Spleen (tissue), 11 donors: ENCODE measurements around the gene DAZAP1. TPM values are rescaled to one million over a fixed set of nuclear protein-coding genes. Genes with fewer than 3 reads are reported as not detected.

ENCODE experiments used
- DNase-seq: peaks from one replicate; pipeline ENCODE4 v3.0.0-alpha.2; 2020
- H3K27ac ChIP-seq, 8 donors: fragments of 200-600 bp; sonication (generic) in 7 of 8; 1 replicate in 4 of 8; 2 replicates in 4 of 8; pipeline versions ENCODE4 v1.5.0 to v1.8.0; 2016 to 2021; ENCODE audit warnings: inconsistent platforms in 4 of 8, mild to moderate bottlenecking in 4 of 8, moderate library complexity in 1 of 8
- H3K27me3 ChIP-seq, 7 donors: fragments of 200-600 bp; sonication (generic) in 6 of 7; replicated peaks in 1 of 7; 1 replicate in 4 of 7; 2 replicates in 3 of 7; pipeline versions ENCODE4 v1.5.0 to v1.8.0; 2016 to 2021; ENCODE audit warnings: inconsistent platforms in 3 of 7, mild to moderate bottlenecking in 1 of 7
- H3K36me3 ChIP-seq, 6 donors: fragments of 200-600 bp; sonication (generic) in 5 of 6; 1 replicate in 4 of 6; 2 replicates in 2 of 6; pipeline versions ENCODE4 v1.5.0 to v1.8.0; 2016 to 2021; ENCODE audit warnings: inconsistent platforms in 2 of 6
- H3K4me1 ChIP-seq, 6 donors: fragments of 200-600 bp; sonication (generic) in 5 of 6; 1 replicate in 3 of 6; 2 replicates in 3 of 6; pipeline versions ENCODE4 v1.5.0 to v1.8.0; 2016 to 2021; ENCODE audit warnings: inconsistent platforms in 3 of 6
- H3K4me3 ChIP-seq, 8 donors: fragments of 200-600 bp; sonication (generic) in 7 of 8; 1 replicate in 4 of 8; 2 replicates in 4 of 8; pipeline versions ENCODE4 v1.5.0 to v1.8.0; 2016 to 2021; ENCODE audit warnings: inconsistent platforms in 4 of 8, mild to moderate bottlenecking in 4 of 8, moderate library complexity in 2 of 8
- H3K9me3 ChIP-seq, 8 donors: fragments of 200-600 bp; sonication (generic) in 7 of 8; 1 replicate in 4 of 8; 2 replicates in 4 of 8; pipeline versions ENCODE4 v1.5.0 to v1.8.0; 2016 to 2021; ENCODE audit warnings: inconsistent platforms in 4 of 8
- POLR2A ChIP-seq, 3 donors: fragments of 450-650 bp; IDR thresholded peaks; one replicate each; pipeline ENCODE4 v1.5.1; 2017; ENCODE audit warnings: antibody characterized with exemption in 3 of 3, mild to moderate bottlenecking in 1 of 3
- POLR2AphosphoS5 ChIP-seq, 3 donors: sonication (generic); formaldehyde crosslinking; IDR thresholded peaks; one replicate each; pipeline ENCODE4 v1.5.1; 2017; ENCODE audit warnings: antibody characterized with exemption in 3 of 3
- WGBS, 5 donors: extraction: QIAGEN DNeasy Blood & Tissue Kit in 3 of 5; methylation state at CpG; one replicate each; pipeline versions ENCODE4 v1.1.5 to v1.1.7; 2013 to 2018; 5-methylcytosine and 5-hydroxymethylcytosine counted together
- intact Hi-C: fragments of 100-400 bp; cut with DNase I; formaldehyde crosslinking; loops from one replicate; pipeline ENCODE4 v1.15.0; 2023; ENCODE audit warnings: low total_unique reads
- polyA plus RNA-seq, 3 donors: library from polyadenylated mRNA; stranded (reverse); fragments of 200-250 nt; gene quantifications; one replicate each; pipeline ENCODE4 v1.2.1, GENCODE V29; 2013
- total RNA-seq, 7 donors: library from RNA; depleted of rRNA in 3 of 7; stranded (reverse); fragments of >200 nt in 3 of 7; fragmentation: NEBNext Ultra II Directional in 4 of 7; extraction: Animal tissue kit (Norgen Biotek cat#: 25700) in 4 of 7; gene quantifications; one replicate each; pipeline versions ENCODE4 v1.1.0 to v1.2.1, GENCODE V29; 2016 to 2021
- TF ChIP-seq, protein P1 (sequence below), 11 experiments: fragments of 200-600 bp in 7 of 11; fragments of 450-650 bp in 4 of 11; sonication (generic) in 4 of 11; IDR thresholded peaks in 8 of 11; conservative IDR thresholded peaks in 3 of 11; 1 replicate in 7 of 11; 2 replicates in 4 of 11; pipeline versions ENCODE4 v1.4.0 to v1.8.0; 2016 to 2021; ENCODE audit warnings: antibody characterized with exemption in 11 of 11, inconsistent platforms in 4 of 11, mild to moderate bottlenecking in 1 of 11
- donor health status: healthy with polysubstance abuse.
- donor health status: DM: no; HTN: no; CAD: no; lungs with moderate emphysema.
- donor health status: DM: no; HTN: no; CAD: no.
- donor health status: Bipolar disorder and iron deficiency.
- donor health status: healthy.
- donor health status: DM: no; HTN: no; CAD: no.
- donor health status: DM: yes; HTN: yes; CAD: no.

DAZAP1 gene
- total and polyA plus RNA-seq, 10 donors, result 43.8 to 137 (median 99.6) TPM

DNA sequence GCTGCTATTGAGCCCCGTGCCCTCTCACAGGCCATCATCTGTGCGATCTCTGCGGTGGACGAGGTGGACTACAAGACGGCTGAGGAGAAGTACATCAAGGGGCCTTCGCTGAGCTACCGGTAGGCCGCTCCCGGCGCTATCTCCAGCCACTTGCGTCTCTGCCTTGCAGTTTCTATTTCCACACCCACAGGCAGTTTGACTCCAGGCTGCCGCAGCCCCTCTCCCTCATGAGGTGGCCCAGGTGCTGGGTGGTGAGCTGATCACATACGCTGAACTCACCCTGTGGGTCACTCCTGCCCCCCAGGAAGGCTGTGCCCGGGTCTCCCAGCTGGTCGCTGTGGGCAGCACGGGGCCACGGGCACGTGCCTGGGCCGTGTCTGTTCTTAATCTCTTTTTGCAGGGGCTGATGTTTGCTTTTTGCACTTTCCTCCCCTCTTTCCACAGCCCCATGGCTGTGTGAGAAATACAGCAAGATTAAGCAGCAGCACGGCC is 34.3 kb upstream of the DAZAP1 start:
- peaks cover 0 to 88% (median 54%) of the 10 kb centered on the region in 6 donors for H3K36me3 ChIP-seq
- no peak overlapping the region for H3K4me3 ChIP-seq
- H3K27me3 ChIP-seq, result no peaks in the 10 kb centered on the region
- no peak for DNase-seq
- peaks cover 9 to 55% (median 30%) of the 10 kb centered on the region in 6 donors for H3K4me1 ChIP-seq
- H3K9me3 ChIP-seq, result no peaks in the 10 kb centered on the region
- TF ChIP-seq POLR2A (IDR thresholded peaks at IDR 0.05), result no peak
- no peak for TF ChIP-seq POLR2AphosphoS5 (IDR thresholded peaks at IDR 0.05)
- TF ChIP-seq, protein P1, sequence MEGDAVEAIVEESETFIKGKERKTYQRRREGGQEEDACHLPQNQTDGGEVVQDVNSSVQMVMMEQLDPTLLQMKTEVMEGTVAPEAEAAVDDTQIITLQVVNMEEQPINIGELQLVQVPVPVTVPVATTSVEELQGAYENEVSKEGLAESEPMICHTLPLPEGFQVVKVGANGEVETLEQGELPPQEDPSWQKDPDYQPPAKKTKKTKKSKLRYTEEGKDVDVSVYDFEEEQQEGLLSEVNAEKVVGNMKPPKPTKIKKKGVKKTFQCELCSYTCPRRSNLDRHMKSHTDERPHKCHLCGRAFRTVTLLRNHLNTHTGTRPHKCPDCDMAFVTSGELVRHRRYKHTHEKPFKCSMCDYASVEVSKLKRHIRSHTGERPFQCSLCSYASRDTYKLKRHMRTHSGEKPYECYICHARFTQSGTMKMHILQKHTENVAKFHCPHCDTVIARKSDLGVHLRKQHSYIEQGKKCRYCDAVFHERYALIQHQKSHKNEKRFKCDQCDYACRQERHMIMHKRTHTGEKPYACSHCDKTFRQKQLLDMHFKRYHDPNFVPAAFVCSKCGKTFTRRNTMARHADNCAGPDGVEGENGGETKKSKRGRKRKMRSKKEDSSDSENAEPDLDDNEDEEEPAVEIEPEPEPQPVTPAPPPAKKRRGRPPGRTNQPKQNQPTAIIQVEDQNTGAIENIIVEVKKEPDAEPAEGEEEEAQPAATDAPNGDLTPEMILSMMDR (IDR thresholded peaks at IDR 0.05 in 8 of 11, conservative IDR thresholded peaks at IDR 0.05 in 3 of 11), result no peak
- intact Hi-C loops, result loop anchor here (10.0 kb wide), 1 partner anchor 88 kb away; the partner anchor contains the start of gene EFNA2
- H3K27ac ChIP-seq, result peak overlapping the region; percentile 68 to 89 (median 74)
- 71 to 82% (median 74%) methylated on average over 18 to 20 of the region's 20 CpGs for WGBS, 5 donors

DNA sequence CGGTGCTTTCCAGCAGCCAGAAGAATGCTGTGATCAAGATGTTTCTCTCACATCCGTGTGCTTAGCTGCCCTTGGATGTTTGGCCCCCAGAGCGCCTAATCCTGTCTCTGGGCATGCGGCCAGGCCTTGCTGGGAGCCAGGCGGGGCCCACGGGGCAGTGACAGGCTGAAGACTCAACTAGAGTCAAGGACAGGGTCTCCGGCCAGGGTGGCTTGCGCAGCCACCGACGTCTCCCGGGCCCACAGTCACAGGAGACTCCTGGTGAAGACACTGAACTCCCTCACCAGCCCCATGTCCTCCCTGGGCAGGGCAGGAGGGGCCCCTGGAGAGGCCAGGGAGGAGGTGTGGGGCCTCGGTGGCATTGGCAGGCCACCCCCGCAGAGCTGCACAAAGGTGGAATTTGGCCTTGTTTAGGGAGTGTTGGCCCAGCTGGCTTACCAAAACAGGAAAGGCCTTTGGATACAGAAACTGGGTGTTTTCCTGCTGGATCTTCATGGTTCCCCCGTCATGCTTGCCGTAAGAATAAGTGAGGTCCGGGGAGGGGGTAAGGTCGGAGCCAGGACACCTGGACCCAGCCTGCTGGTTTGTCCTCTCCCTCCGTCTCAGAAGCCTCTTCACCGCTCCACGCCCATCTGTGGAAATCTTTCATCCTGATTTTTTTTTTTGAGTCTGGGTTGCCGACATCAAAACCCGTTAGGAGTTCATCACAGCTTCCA is 33.7 kb upstream of the DAZAP1 start:
- H3K36me3 ChIP-seq, result peaks cover 0 to 83% (median 54%) of the 10 kb centered on the region in 6 donors
- peak; percentile 85 for DNase-seq

DNA sequence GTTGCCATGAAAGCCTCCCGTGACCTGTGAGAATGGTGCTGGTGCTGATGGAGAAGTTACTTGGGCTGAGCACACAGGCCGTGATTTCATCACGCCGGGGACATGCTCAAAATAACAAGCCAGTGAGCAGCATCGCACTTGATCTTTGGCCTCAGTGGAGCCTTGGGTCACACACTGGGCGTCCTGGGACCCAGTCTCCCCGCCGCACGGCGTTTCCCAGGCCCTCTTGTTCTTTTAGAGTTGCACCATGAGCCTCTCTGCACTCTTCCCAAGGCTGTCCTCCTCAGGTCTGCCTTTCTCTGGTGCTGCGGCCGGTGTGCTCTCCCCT is 33.2 kb upstream of the DAZAP1 start:
- intact Hi-C loops, result loop anchor here (10.0 kb wide), 1 partner anchor 89 kb away; the partner anchor contains the start of gene EFNA2
- Histone ChIP-seq H3K4me1 (peaks cover 9 to 61% (median 34%) of the 10 kb centered on the region in 6 donors), H3K27me3 (no peaks in the 10 kb centered on the region), H3K9me3 (no peaks in the 10 kb centered on the region), H3K36me3 (peaks cover 0 to 77% (median 52%) of the 10 kb centered on the region in 6 donors), H3K4me3 (no peak overlapping the region), H3K27ac (peak overlapping the region; percentile 68 to 89 (median 74))
- 65 to 94% (median 72%) methylated on average over 11 to 12 of the region's 12 CpGs for WGBS, 5 donors
- TF ChIP-seq POLR2AphosphoS5 (IDR thresholded peaks at IDR 0.05) (peak in 1 of 3 donors; percentile 11), POLR2A (IDR thresholded peaks at IDR 0.05) (no peak)
- no peak for DNase-seq

More for the DNA sequence above, 33.7 kb upstream of the DAZAP1 start:
- 68 to 80% (median 76%) methylated on average over 17 to 22 of the region's 22 CpGs for WGBS, 5 donors
- H3K4me3 ChIP-seq, result no peak overlapping the region
- TF ChIP-seq, protein P1 (IDR thresholded peaks at IDR 0.05 in 8 of 11, conservative IDR thresholded peaks at IDR 0.05 in 3 of 11), result no peak
- TF ChIP-seq POLR2A (IDR thresholded peaks at IDR 0.05), result no peak
- TF ChIP-seq POLR2AphosphoS5 (IDR thresholded peaks at IDR 0.05), result peak; percentile 54 to 83 (median 79)
- H3K9me3 ChIP-seq, result no peaks in the 10 kb centered on the region
- peak overlapping the region; percentile 68 to 89 (median 74) for H3K27ac ChIP-seq
- intact Hi-C loops, result loop anchor here (10.0 kb wide), 1 partner anchor 89 kb away; the partner anchor contains the start of gene EFNA2
- no peaks in the 10 kb centered on the region for H3K27me3 ChIP-seq
- peaks cover 9 to 56% (median 31%) of the 10 kb centered on the region in 6 donors for H3K4me1 ChIP-seq

DNA sequence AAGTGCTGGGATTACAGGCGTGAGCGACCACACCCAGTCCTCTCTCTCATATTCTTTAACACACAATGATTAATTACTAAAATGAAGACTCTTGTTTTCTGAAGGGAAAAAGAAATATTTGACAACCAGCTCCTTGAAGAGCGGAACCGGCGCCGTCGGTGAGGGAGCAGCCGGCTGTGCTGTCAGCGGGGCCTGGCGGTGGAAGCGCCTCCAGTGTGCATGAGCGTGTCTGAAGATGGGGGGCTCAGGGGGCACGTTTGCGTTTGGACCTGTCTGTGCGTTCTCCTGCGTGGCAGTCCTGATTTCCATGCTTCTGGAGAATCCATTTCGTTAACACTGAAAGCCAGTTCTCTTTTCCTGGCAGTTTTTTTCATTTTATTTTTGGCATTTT is 31.0 kb upstream of the DAZAP1 start:
- TF ChIP-seq, protein P1 (IDR thresholded peaks at IDR 0.05 in 8 of 11, conservative IDR thresholded peaks at IDR 0.05 in 3 of 11), result no peak
- TF ChIP-seq POLR2AphosphoS5 (IDR thresholded peaks at IDR 0.05) (no peak), POLR2A (IDR thresholded peaks at IDR 0.05) (no peak)
- DNase-seq, result no peak
- Histone ChIP-seq H3K4me3 (no peak overlapping the region), H3K27ac (peak overlapping the region in 1 of 8 donors; percentile 23), H3K9me3 (no peaks in the 10 kb centered on the region), H3K4me1 (peaks cover 9 to 79% (median 37%) of the 10 kb centered on the region in 6 donors), H3K36me3 (peaks cover 0 to 55% (median 30%) of the 10 kb centered on the region in 6 donors), H3K27me3 (no peaks in the 10 kb centered on the region)
- intact Hi-C loops, result loop anchor here (10.0 kb wide), 1 partner anchor 92 kb away; the partner anchor contains the start of gene EFNA2
- 93 to 96% (median 94%) methylated on average over 17 of the region's 17 CpGs for WGBS, 5 donors
